Measurements from ENCODE around the gene NUF2.

Gene NUF2

GRCh38 chr1:163357378-163357777, 35.6 kb downstream of the NUF2 start:
- no peak for TF ChIP-seq CTCF (IDR thresholded peaks at IDR 0.05)

- TF ChIP-seq CTCF (IDR thresholded peaks at IDR 0.05): peak; percentile 86
These were observed 39.6 kb downstream of the NUF2 start for GRCh38 chr1:163361123-163361934.

GRCh38 chr1:163365186-163365585, 43.4 kb downstream of the NUF2 start:
- no peak for TF ChIP-seq CTCF (IDR thresholded peaks at IDR 0.05)

- TF ChIP-seq CTCF (IDR thresholded peaks at IDR 0.05): no peak
These were observed 44.8 kb downstream of the NUF2 start for GRCh38 chr1:163366555-163366954.

GRCh38 chr1:163367721-163368120, 46.0 kb downstream of the NUF2 start:
- TF ChIP-seq CTCF (IDR thresholded peaks at IDR 0.05): no peak

- no peak for TF ChIP-seq CTCF (IDR thresholded peaks at IDR 0.05)
These were observed 50.8 kb downstream of the NUF2 start for GRCh38 chr1:163372576-163372975.

- TF ChIP-seq CTCF (IDR thresholded peaks at IDR 0.05): no peak
These were observed 56.8 kb downstream of the NUF2 start for GRCh38 chr1:163378554-163378953.

GRCh38 chr1:163379801-163380200, 58.0 kb downstream of the NUF2 start:
- TF ChIP-seq CTCF (IDR thresholded peaks at IDR 0.05): no peak

All from LNCAP (cell line).